Mesendoderm (in vitro differentiated cells): ENCODE data around the gene ATR.
A peak's percentile ranks its signal among the peaks of the same experiment; 100 is the strongest.
"Not testable (repeated sequence)": the region's sequence is repeated elsewhere in the genome, so short reads cannot be mapped to it uniquely, and the experiment has no call there.

Experiments
- DNase-seq: peaks from one replicate; pipeline ENCODE4 v3.0.0; 2013
- H2AK5ac ChIP-seq: 2 replicates; pipeline ENCODE4 v1.6.1; 2013; ENCODE audit warnings: low read length, inconsistent platforms
- H2BK120ac ChIP-seq: 2 replicates; pipeline ENCODE4 v1.6.1; 2013; ENCODE audit warnings: low read depth, mild to moderate bottlenecking, low read length, moderate library complexity, mixed read lengths
- H2BK15ac ChIP-seq: replicated peaks from 2 replicates; pipeline ENCODE4 v1.6.1; 2013; ENCODE audit warnings: low read depth, mild to moderate bottlenecking, moderate library complexity
- H2BK5ac ChIP-seq: 2 replicates; pipeline ENCODE4 v1.6.1; 2013; ENCODE audit warnings: low read length, inconsistent platforms
- H3K18ac ChIP-seq: 2 replicates; pipeline ENCODE4 v1.6.1; 2013; ENCODE audit warnings: mild to moderate bottlenecking, low read length, mixed read lengths
- H3K23ac ChIP-seq: one replicate; pipeline ENCODE4 v1.6.1; 2013; ENCODE audit warnings: low read length
- H3K27ac ChIP-seq: 2 replicates; pipeline ENCODE4 v1.5.1; 2013; ENCODE audit warnings: low read depth, mild to moderate bottlenecking, inconsistent platforms, low read length, moderate library complexity
- H3K27me3 ChIP-seq: 2 replicates; pipeline ENCODE4 v1.6.1; 2013; ENCODE audit warnings: low read length, control low read depth, mild to moderate bottlenecking, inconsistent platforms; ENCODE audit not compliant: insufficient read depth, poor library complexity
- H3K36me3 ChIP-seq: 2 replicates; pipeline ENCODE4 v1.6.1; 2013; ENCODE audit warnings: low read length, inconsistent platforms; ENCODE audit not compliant: control insufficient read depth, insufficient read depth
- H3K4ac ChIP-seq: one replicate; pipeline ENCODE4 v1.6.1; 2013; ENCODE audit warnings: low read depth, mild to moderate bottlenecking, low read length, moderate library complexity
- H3K4me1 ChIP-seq: 2 replicates; pipeline ENCODE4 v1.6.1; 2013; ENCODE audit warnings: low read depth, low read length, inconsistent platforms; ENCODE audit not compliant: control insufficient read depth
- H3K4me2 ChIP-seq: 2 replicates; pipeline ENCODE4 v1.6.1; 2013; ENCODE audit warnings: low read length
- H3K4me3 ChIP-seq: 2 replicates; pipeline ENCODE4 v1.5.1; 2013; ENCODE audit warnings: mild to moderate bottlenecking, low read length
- H3K56ac ChIP-seq: one replicate; pipeline ENCODE4 v1.6.1; 2013; ENCODE audit warnings: low read length
- H3K79me1 ChIP-seq: 2 replicates; pipeline ENCODE4 v1.6.1; 2013; ENCODE audit warnings: low read length, inconsistent platforms
- H3K79me2 ChIP-seq: 2 replicates; pipeline ENCODE4 v1.6.1; 2013; ENCODE audit warnings: mild to moderate bottlenecking, low read length; ENCODE audit not compliant: control insufficient read depth, insufficient read depth
- H3K9ac ChIP-seq: 2 replicates; pipeline ENCODE4 v1.6.1; 2013; ENCODE audit warnings: low read length, inconsistent platforms
- H4K5ac ChIP-seq: one replicate; pipeline ENCODE4 v1.6.1; 2013; ENCODE audit warnings: low read length
- H4K8ac ChIP-seq: one replicate; pipeline ENCODE4 v1.6.1; 2013; ENCODE audit warnings: low read depth, mild to moderate bottlenecking, control low read depth, low read length, moderate library complexity
- WGBS: extraction: QIAGEN DNeasy Blood & Tissue Kit; methylation state at CpG from one replicate; pipeline ENCODE4 v1.1.7; 2013; ENCODE audit warnings: low lambda C conversion rate, missing lambda C conversion rate; ENCODE audit not compliant: insufficient coverage; ENCODE audit errors: extremely low coverage; 5-methylcytosine and 5-hydroxymethylcytosine counted together

ATR gene

GRCh38 chr3:142443060-142443459 is 135.5 kb downstream of the ATR start:
- not testable (repeated sequence) for H3K4ac ChIP-seq, H3K4me3 ChIP-seq, H3K36me3 ChIP-seq, H3K4me2 ChIP-seq, H3K9ac ChIP-seq, DNase-seq, H3K56ac ChIP-seq, H3K27ac ChIP-seq, H4K8ac ChIP-seq, H2BK5ac ChIP-seq, H4K5ac ChIP-seq, H2BK120ac ChIP-seq, H2BK15ac ChIP-seq, H2AK5ac ChIP-seq, H3K27me3 ChIP-seq, H3K23ac ChIP-seq, H3K18ac ChIP-seq, H3K4me1 ChIP-seq
- H3K79me1 ChIP-seq, result peaks cover 17% of the 10 kb centered on the region
- peaks cover 15% of the 10 kb centered on the region for H3K79me2 ChIP-seq
- no CpG with 5 or more reads among the region's 12 CpGs for WGBS

GRCh38 chr3:142439499-142440220 is 138.9 kb downstream of the ATR start:
- not testable (repeated sequence) for H3K4me2 ChIP-seq, H3K4me3 ChIP-seq, H3K27ac ChIP-seq, H2BK5ac ChIP-seq, H2AK5ac ChIP-seq, H3K23ac ChIP-seq, H3K36me3 ChIP-seq, H3K4ac ChIP-seq, H4K5ac ChIP-seq, H3K18ac ChIP-seq, H2BK120ac ChIP-seq, DNase-seq, H4K8ac ChIP-seq, H3K79me2 ChIP-seq, H2BK15ac ChIP-seq, H3K9ac ChIP-seq, H3K4me1 ChIP-seq, H3K27me3 ChIP-seq, H3K56ac ChIP-seq
- H3K79me1 ChIP-seq, result peaks cover 10% of the 10 kb centered on the region
- no CpG with 5 or more reads among the region's 15 CpGs for WGBS

- not testable (repeated sequence) for H3K79me1 ChIP-seq, H2BK15ac ChIP-seq, H3K27me3 ChIP-seq, H3K79me2 ChIP-seq, H2BK5ac ChIP-seq, H3K18ac ChIP-seq, H3K56ac ChIP-seq, H3K4me1 ChIP-seq, H3K4me3 ChIP-seq, H4K8ac ChIP-seq, H3K9ac ChIP-seq, H3K4me2 ChIP-seq, H4K5ac ChIP-seq, H3K23ac ChIP-seq, H3K36me3 ChIP-seq, H3K4ac ChIP-seq, H2AK5ac ChIP-seq, DNase-seq, H2BK120ac ChIP-seq, H3K27ac ChIP-seq
- WGBS, result no CpG with 5 or more reads among the region's 11 CpGs
Observed at GRCh38 chr3:142438096-142438495, 140.4 kb downstream of the ATR start.

- no peak for DNase-seq
- Histone ChIP-seq H3K4me3 (no peak overlapping the region), H3K4ac (no peak overlapping the region), H3K4me1 (no peaks in the 10 kb centered on the region), H3K27me3 (no peaks in the 10 kb centered on the region), H3K18ac (no peak overlapping the region), H3K23ac (no peak overlapping the region), H4K8ac (no peak overlapping the region), H3K79me1 (peaks cover 4% of the 10 kb centered on the region), H2BK5ac (no peak overlapping the region), H3K56ac (no peak overlapping the region), H3K9ac (no peak overlapping the region), H4K5ac (no peak overlapping the region), H2AK5ac (no peak overlapping the region), H2BK15ac (no peak overlapping the region), H3K79me2 (no peaks in the 10 kb centered on the region), H3K27ac (no peak overlapping the region), H2BK120ac (no peak overlapping the region), H3K36me3 (no peaks in the 10 kb centered on the region), H3K4me2 (no peak overlapping the region)
Observed at GRCh38 chr3:142436951-142437585, 141.5 kb downstream of the ATR start.

GRCh38 chr3:142434503-142434902 is 144.0 kb downstream of the ATR start:
- DNase-seq, result peak; percentile 4
- Histone ChIP-seq H2BK5ac (no peak overlapping the region), H3K79me1 (peaks cover 1% of the 10 kb centered on the region), H3K27ac (no peak overlapping the region), H3K4me2 (no peak overlapping the region), H3K18ac (no peak overlapping the region), H3K36me3 (no peaks in the 10 kb centered on the region), H3K27me3 (no peaks in the 10 kb centered on the region), H3K4ac (no peak overlapping the region), H3K56ac (no peak overlapping the region), H2AK5ac (no peak overlapping the region), H2BK15ac (no peak overlapping the region), H4K8ac (no peak overlapping the region), H3K9ac (no peak overlapping the region), H3K79me2 (no peaks in the 10 kb centered on the region), H3K23ac (no peak overlapping the region), H3K4me1 (no peaks in the 10 kb centered on the region), H4K5ac (no peak overlapping the region), H2BK120ac (no peak overlapping the region), H3K4me3 (no peak overlapping the region)
- WGBS, result no CpG with 5 or more reads among the region's 4 CpGs

- no peak overlapping the region for H3K9ac ChIP-seq
- H3K27ac ChIP-seq, result no peak overlapping the region
- H3K23ac ChIP-seq, result no peak overlapping the region
- H3K79me2 ChIP-seq, result no peaks in the 10 kb centered on the region
- H2BK15ac ChIP-seq, result no peak overlapping the region
- H2BK5ac ChIP-seq, result no peak overlapping the region
- no peaks in the 10 kb centered on the region for H3K27me3 ChIP-seq
- no peak overlapping the region for H3K18ac ChIP-seq
- H2BK120ac ChIP-seq, result no peak overlapping the region
- no peak overlapping the region for H3K56ac ChIP-seq
- no peak overlapping the region for H3K4me2 ChIP-seq
- H4K8ac ChIP-seq, result no peak overlapping the region
- H4K5ac ChIP-seq, result no peak overlapping the region
- H3K36me3 ChIP-seq, result no peaks in the 10 kb centered on the region
- H3K4me3 ChIP-seq, result no peak overlapping the region
- H3K4me1 ChIP-seq, result no peaks in the 10 kb centered on the region
- no peak overlapping the region for H2AK5ac ChIP-seq
- no peak for DNase-seq
- no peak overlapping the region for H3K4ac ChIP-seq
- WGBS, result no CpG with 5 or more reads among the region's 2 CpGs
- H3K79me1 ChIP-seq, result peaks cover 1% of the 10 kb centered on the region
Observed at GRCh38 chr3:142433110-142433509, 145.4 kb downstream of the ATR start.
